ENCODE data around the gene FAM171A2.

GRCh38 chr17:44321246-44322120 lies 42.2 kb downstream of the FAM171A2 start:
- TF ChIP-seq POLR2AphosphoS5 (IDR thresholded peaks at IDR 0.05) (no peak), CTCF (IDR thresholded peaks at IDR 0.05) (no peak)
